ENCODE data around the gene FANCC.

Gene FANCC

DNA sequence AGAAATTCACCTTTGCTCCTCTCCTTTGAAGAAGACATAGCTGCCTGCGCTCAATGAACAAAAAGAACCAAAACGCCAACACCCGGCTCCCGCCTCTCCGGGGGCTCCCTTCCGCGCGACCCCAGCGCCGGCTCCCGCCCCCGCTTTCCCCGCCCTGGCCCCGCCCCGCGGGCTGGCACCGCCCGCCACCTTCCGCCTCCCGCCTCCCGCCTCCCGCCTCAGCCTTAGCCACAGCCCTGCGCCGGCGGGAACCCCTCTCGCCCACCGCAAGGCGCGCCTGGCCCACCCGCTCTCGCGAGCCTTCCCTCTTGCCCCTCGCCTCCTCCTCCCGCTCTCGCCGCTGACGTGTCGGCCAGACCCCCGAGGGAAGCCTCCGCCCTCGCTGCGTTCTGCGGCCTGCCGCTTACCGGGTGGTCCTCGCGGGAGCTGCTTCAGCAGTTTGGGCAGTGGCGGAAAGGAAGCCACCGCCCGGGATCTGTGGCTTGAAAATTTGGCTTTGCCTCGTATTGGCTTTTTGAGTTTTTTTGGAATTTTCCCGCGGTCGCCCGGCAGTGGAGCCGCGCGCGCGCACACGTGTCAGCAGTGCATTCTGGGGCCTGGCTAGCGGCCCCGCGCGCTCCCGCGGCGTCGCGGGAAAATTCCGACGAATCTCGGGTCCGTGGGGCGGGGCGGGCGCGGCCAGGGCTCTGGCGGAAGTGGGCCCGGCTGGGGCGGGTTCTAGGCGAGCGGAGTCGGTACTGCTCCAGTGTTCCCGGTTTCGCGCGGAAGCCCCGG is at the start of gene FANCC:
Gene FANCC, minus strand, starts transcription at position 591 of the 774 bp plus-strand sequence. CDS start 68,418 bp downstream, outside the sequence.
- peak; percentile 97 for DNase-seq (ENCODE audit: low read depth, low spot score)

DNA sequence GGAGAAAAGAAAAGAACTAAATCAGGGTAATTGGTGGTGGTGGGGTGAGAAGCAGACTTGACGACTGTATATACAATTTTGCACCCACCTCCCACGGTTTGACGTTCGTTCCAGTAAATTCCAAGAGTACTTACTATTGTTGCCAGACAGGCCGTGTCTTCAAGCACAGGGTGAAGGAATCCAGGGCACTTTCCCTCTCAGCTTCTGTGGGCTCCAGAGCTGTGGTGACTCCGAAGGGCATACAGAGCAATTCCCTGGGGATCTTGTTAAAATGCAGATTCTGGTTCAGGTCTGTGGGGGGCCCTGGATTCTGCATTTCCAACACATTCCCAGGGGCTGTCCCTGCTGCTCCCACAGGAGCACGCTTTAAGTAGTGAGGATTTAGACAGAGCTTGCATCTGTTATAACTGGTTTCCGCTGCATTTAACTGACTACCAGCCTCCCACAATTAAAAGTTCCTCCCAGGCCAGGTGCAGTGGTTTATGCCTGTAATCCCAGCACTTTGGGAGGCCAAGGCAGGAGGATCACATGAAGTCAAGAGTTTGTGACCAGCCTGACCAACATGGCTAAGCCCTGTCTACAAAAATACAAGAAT is 49.3 kb upstream of the FANCC start:
- peak; percentile 52 for DNase-seq (ENCODE audit: low read depth, low spot score)

DNA sequence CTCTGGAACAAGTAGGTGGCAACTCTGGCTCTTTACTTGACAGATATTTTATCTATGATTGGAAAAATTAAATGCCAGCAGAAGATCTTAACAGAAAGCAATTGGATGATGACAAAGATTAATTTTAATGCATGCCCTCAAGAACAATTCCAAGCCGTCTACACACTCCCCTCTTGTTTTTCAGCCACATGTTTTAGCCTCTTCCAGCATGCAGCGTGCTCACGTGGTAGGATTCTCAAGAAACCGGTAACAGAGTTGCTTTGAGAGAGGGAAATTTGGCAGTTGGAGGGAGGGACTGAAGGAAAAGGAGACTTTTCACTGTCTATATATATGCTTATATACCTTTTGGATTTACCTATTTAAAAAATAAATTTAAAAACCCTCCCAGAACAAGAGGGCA is 48.3 kb upstream of the FANCC start:
- no peak for DNase-seq (ENCODE audit: low read depth, low spot score)

GRCh38 chr9:95363051-95363841 is 45.7 kb upstream of the FANCC start:
- DNase-seq (ENCODE audit: low read depth, low spot score) = no peak

- no peak for DNase-seq (ENCODE audit: low read depth, low spot score)
Observed at GRCh38 chr9:95360866-95361265, 43.4 kb upstream of the FANCC start.

- DNase-seq (ENCODE audit: low read depth, low spot score) = no peak
Observed at GRCh38 chr9:95357316-95357715, 39.8 kb upstream of the FANCC start.

GRCh38 chr9:95355500-95355899 is 38.0 kb upstream of the FANCC start:
- no peak for DNase-seq (ENCODE audit: low read depth, low spot score)

GRCh38 chr9:95351051-95351450 is 33.5 kb upstream of the FANCC start:
- DNase-seq (ENCODE audit: low read depth, low spot score) = no peak

GRCh38 chr9:95350266-95350665 is 32.8 kb upstream of the FANCC start:
- DNase-seq (ENCODE audit: low read depth, low spot score) = no peak

DNA sequence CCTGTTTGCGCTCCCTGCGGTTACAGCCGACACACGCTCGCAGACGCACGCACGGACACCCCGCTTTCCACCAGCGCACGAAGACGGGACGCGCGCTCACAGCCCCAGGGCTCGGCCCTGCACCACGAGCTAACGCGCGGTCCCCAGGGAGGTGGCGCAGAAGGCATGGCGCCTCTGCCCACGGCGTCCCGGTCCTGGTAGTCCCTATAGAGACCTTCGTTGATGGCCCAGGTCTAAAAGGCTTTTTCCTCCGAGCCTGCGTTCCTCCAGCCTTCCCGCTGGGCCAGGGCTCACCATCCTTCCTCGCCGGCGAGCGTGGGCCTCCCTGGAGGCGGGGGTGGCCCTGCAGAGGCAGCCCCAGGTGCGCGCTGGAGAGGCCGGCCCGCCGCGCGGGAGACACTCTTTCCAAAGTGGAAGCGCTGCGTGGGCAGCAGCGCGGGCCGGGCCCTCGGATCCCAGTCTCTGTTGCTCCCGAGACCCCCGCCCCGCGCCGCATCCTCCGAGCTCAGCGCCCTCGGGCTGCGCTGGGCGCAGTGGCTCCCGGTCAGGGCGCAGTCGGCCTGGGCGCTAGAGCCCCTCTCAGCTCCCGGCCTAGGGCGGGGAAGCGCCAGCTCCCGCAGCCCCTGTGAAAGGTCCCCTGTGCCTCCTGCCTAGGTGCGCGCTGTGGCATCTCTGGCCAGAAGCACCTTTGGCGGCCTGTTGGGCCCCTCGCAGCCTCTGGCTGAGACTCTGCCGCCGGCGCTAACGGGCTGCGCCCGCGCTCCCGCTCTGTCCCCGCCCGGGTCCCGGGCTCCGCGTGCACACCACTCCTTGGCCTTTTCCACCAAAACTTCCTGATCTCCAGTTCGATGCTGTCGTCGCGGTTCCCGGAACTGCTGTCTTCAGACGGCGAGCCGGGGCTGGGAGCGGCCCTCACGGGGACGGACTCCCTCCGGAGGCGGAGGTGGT is 31.9 kb upstream of the FANCC start:
- DNase-seq (ENCODE audit: low read depth, low spot score) = peak; percentile 53

GRCh38 chr9:95346021-95346420 is 28.5 kb upstream of the FANCC start:
- DNase-seq (ENCODE audit: low read depth, low spot score) = no peak

DNA sequence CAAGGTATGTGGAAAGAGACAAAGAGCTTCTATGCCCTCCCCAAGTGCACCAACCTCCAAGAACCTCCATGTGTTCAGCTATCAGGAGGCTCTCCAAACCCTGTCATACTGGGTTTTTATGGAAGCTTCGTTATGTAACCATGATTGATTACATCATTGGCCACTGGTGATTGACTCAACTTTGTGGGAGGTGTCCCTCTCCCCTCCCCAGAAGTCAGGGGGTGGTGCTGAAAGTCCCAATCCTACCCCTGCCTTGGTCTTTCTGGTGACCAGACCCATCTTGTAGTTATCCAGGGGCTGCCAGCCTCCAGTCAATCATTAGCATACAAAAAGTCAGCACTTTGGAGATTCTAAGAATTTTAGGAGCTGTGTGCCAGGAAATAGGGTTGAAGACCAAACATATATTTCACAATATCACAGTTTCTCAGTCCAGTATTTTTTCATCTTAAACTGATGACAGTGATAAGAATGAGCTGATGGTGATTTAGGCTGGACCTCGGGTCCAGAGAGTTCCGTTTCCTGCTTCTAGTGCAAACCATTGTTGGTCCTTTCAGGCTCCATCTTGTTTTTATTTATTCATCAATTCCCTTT is 27.3 kb upstream of the FANCC start:
- no peak for DNase-seq (ENCODE audit: low read depth, low spot score)

DNA sequence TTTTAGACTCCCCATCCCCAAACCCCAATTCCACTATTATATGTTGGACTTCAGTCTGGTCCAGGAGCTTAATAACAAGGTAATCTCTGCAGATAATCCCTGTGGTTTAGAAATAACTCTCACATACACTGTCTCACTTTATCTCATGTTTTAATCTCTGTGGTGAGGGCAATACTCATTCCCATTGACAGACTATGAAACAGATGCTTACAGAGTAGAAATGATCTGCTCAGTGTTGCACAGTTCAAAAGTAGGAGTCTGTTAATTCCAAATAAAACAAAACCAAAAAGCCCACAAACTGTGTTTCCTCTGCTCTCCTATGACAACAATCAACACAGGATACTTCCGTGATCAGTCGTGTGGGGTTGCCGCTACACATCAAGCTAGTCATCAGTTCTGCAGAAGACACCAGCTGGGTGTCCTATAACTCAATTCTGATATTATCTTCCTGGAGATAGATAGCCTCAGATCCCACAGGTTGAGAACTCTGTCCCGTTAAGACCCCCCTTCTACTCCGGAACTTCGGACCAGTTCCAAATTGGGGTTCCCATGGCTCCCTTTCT is 26.3 kb upstream of the FANCC start:
- DNase-seq (ENCODE audit: low read depth, low spot score) = no peak

GRCh38 chr9:95342571-95342970 is 25.1 kb upstream of the FANCC start:
- no peak for DNase-seq (ENCODE audit: low read depth, low spot score)

- no peak for DNase-seq (ENCODE audit: low read depth, low spot score)
Observed at GRCh38 chr9:95341293-95341962, 23.9 kb upstream of the FANCC start.

GRCh38 chr9:95338243-95338642 is 20.7 kb upstream of the FANCC start:
- DNase-seq (ENCODE audit: low read depth, low spot score) = no peak

GRCh38 chr9:95336281-95336680 is 18.8 kb upstream of the FANCC start:
- no peak for DNase-seq (ENCODE audit: low read depth, low spot score)

DNA sequence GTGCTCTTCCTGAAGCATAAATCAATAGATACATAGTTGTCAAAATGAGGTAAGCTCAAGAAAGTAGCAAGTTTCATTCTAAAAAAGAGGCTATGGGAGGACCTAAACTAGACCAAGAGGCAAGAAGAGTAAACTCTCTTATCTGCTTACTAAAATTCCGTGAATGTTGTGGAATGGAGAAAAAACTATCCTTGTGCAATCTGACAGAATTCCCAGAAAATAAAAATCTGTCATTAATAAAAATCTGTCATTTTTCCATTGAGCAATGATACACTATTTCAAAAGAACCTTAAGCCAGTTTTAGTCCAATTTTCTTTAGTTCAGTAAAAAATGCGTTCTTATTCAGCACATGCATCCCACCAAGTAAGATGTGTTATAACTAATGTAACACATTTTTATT is 15.9 kb upstream of the FANCC start:
- DNase-seq (ENCODE audit: low read depth, low spot score) = no peak

- no peak for DNase-seq (ENCODE audit: low read depth, low spot score)
Observed at GRCh38 chr9:95332860-95333259, 15.4 kb upstream of the FANCC start.

DNA sequence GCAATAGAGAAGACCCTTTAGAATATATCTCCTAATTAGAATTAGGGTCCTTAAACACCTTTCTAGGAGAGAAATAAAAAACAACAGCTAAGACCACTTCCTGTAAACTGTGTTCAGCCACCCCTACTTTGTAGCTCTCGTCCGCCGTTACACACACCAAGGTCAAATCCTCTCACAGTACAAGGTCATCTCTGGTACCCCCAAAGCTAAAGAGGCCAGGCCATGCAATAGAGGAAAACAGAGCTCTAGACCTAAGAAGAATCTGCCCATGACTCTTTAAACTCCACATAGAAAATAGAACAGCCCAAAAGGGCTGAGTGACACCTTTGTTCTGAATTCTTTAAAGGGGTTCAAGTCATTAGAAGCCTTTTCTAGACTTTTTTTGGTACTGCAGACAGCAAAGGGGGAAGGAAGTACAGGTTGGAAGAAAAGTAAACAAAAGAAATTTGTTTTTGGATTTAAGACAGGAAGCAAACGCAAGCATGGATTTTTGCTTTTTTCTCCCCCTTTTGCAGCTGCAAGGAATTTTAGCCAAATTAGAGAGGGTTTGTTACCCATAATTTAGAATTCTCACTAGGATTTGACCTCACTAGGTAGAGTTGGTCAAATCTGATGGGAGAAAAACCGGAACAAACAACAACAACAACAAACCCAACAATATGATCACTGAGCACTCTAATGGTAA is 13.4 kb upstream of the FANCC start:
- no peak for DNase-seq (ENCODE audit: low read depth, low spot score)

Data from ELF-1 (cell line).